ENCODE data around the gene NEDD4.
A peak's percentile ranks its signal among the peaks of the same experiment; 100 is the strongest.

- peak; percentile 39 to 62 (median 46) for TF ChIP-seq CTCF (IDR thresholded peaks at IDR 0.05)
- TF ChIP-seq POLR2A (IDR thresholded peaks at IDR 0.05) = no peak
These were observed 75.5 kb downstream of the NEDD4 start for GRCh38 chr15:55917881-55918296.
